Measurements from ENCODE around the gene ZNF579.
"Not testable (repeated sequence)": the region's sequence is repeated elsewhere in the genome, so short reads cannot be mapped to it uniquely, and the experiment has no call there.

Gene ZNF579

DNA sequence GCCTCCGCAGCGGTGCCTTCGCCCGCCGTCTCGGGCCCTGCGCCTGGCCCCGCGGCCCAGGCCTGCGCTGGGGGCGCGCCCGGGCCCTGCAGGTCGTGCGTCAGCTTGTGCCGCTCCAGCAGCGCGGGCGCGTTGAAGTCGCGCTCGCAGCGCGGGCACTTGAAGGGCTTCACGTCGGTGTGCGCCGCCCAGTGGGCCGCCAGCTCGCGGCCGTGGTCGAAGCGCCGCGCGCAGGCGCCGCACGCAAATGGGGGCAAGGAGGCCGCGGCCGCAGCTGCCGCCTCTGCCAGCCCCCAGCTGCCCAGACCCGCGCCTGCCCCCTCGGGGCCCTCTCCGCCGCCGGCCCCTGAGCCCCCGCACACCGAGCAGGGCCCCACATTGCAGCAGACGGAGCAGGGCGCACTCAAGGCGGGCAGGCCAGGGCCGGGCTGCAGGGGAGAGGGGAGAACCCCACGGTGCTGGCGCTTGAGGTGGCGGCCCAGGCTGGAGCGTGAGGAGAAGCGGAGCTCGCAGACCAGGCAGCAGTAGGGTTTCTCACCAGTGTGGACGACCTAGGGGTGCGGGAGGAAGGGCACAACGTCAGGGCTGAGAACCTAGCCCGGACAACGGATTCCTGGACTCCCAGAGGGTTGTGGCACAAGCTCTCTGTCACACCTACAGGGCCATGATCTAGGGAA is 12.6 kb upstream of the ZNF579 start:
- no peak for DNase-seq (ENCODE audit: low read depth in 3 of 3)

DNA sequence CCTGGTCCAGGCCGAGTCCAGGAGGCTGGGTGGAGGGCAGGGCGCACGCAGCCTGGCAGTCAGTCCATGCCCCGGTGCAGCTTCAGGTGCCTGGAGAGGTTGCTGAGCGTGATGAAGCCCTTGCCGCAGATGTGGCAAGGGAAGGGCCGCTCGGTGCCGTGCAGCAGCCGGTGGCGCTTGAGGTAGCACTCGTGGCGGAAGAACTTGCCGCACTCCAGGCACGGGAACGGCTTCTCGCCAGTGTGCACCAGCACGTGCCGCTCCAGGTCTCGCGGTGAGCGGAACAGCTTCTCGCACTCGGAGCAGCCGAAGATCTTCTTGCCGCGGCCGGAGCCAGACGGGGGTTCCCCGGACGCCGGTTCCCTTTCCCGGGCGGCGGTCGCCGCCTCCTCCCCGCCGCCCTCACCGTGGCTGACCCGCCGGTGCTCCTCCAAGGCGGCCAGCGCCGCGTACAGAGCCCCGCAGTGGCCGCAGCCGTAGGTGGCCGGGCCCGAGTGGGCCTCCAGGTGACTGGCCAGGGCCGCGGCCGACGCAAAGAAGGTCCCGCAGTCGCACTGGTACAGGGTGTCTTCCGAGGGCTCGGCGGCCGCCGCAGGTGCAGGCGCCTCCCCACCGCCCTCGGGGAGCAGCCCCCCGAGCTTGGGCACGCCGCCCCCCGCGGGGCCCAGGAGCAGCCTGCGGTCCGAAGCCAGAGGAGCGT is 11.9 kb upstream of the ZNF579 start:
- DNase-seq (ENCODE audit: low read depth in 3 of 3) = no peak

- no peak for DNase-seq (ENCODE audit: low read depth in 3 of 3)
These were observed 10.9 kb upstream of the ZNF579 start for GRCh38 chr19:55591555-55591954.

DNA sequence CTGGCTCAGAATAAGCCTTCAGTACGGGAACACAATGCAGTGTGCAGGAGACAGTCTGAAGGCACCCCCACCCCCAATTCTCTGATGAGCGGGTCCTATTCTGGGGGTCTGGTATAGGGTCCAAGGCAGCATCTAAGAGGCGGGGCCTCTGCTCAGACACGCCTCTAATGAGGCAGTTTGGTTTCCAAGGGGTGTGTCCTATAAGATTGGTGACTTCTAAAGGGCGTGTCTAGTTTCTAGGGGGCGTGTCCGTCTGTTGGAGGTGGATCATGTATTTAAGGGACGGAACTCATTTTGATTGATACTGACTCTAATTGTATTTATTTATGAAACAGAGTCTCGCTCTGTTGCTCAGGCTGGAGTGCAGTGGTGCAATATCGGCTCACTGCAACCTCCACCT is 10.0 kb upstream of the ZNF579 start:
- no peak for DNase-seq (ENCODE audit: low read depth in 3 of 3)

- no peak for DNase-seq (ENCODE audit: low read depth in 3 of 3)
These were observed 9.5 kb upstream of the ZNF579 start for GRCh38 chr19:55590109-55590508.

DNA sequence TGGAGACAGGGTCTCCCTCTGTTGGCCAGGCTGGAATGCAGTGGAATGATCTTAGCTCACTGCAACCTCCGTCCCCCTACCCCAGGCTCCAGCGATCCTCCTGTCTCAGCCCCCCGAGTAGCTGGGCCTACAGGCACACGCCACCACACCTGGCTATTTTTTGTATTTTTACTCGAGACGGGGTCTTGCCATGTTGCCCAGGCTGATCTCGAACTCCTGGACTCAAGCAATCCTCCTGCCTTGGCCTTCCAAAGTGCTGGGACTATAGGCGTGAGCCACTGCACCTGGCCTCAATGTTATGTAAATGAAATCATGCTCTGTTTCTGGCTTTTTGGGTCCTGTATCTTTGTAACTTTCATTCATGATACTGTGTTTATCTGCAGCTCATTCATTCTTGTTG is 8.1 kb upstream of the ZNF579 start:
- no peak for DNase-seq (ENCODE audit: low read depth in 3 of 3)

DNA sequence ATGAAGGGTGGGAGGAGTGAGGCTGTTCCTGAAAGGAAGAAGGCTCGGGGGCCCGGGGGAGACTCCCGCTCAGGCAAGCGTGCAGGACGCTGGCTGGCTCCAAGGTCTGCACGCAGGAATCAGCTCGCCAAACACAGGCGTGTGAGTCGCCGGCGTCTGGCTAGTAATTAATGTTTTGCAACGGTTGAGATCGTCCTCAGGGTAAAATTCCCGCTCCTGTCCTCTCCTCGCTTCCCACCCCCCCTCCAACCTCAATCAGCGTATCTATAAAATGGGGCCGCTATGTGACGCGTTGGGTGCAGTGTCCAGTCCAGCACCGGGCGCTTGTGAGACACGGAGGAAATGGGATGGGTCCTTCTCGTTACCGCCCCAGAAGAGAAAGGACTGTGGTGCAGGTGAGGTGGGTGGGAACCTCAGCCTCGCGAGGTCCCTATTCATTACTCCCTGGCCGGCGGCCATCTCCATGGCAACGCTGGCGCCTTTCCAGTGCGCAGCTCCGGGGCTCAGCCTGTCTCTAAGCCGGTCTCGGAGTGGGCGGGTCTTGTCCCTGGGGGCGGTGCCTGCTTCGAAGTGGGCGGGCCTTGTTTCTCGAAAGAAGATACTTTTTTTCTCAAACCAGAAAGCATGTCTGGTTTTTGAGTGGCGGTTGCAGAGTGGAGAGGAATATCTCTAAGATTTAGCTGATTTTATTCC is 6.5 kb upstream of the ZNF579 start:
- peak; percentile 89 to 91 (median 90) for DNase-seq (ENCODE audit: low read depth in 3 of 3)

GRCh38 chr19:55585658-55586339 is 5.2 kb upstream of the ZNF579 start:
- DNase-seq (ENCODE audit: low read depth in 3 of 3) = peak in 1 of 3 donors; percentile 53

- no peak for DNase-seq (ENCODE audit: low read depth in 3 of 3)
These were observed 4.2 kb upstream of the ZNF579 start for GRCh38 chr19:55584871-55585270.

GRCh38 chr19:55583897-55584296 is 3.2 kb upstream of the ZNF579 start:
- not testable (repeated sequence) for DNase-seq (ENCODE audit: low read depth in 3 of 3)

DNA sequence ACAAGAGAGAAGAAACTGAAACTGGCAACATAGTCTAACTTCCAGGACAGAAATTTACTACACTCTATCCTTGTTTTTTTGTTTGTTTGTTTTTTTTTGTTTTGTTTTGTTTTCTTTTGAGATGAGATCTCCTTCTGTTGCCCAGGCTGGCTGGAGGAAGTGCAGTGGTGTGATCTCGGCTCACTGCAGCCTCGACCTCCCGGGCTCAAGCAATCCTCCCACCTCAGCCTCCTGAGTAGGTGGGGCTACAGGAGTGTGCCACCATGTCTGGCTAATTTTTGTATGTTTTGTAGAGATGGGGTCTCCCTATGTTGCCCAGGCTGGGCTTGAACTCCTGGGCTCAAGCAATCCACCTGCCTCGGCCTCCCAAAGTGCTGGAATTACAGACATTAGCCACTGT is 1.6 kb upstream of the ZNF579 start:
- not testable (repeated sequence) for DNase-seq (ENCODE audit: low read depth in 3 of 3)

DNA sequence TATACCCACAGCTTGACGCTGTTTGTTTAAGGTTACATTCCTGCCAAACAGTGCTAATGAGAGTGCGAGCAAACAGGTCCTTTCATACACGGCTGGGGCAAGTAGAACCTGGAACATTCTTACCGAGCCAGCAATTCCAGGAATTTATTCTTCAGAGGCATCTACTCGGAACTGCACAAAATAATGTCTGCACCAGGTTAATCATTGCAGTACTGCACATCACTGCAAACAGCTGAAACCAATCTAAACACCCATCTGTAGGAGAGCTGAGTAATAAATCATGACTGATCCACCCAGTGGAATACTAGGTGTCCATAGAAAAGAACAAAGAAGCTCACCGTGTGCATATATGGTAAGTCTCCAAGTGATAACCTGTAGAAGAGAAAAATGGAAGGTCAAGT is 1.2 kb upstream of the ZNF579 start:
- no peak for DNase-seq (ENCODE audit: low read depth in 3 of 3)

GRCh38 chr19:55581145-55581822 is 636 bp upstream of the ZNF579 start:
- no peak for DNase-seq (ENCODE audit: low read depth in 3 of 3)

GRCh38 chr19:55579766-55580621 is 654 bp downstream of the ZNF579 start:
- no peak for DNase-seq (ENCODE audit: low read depth in 3 of 3)

- no peak for DNase-seq (ENCODE audit: low read depth in 3 of 3)
These were observed 1.6 kb downstream of the ZNF579 start for GRCh38 chr19:55578761-55579747.

- DNase-seq (ENCODE audit: low read depth in 3 of 3) = no peak
These were observed 2.5 kb downstream of the ZNF579 start for GRCh38 chr19:55578031-55578760.

- no peak for DNase-seq (ENCODE audit: low read depth in 3 of 3)
These were observed 3.9 kb downstream of the ZNF579 start for GRCh38 chr19:55576746-55577145.

GRCh38 chr19:55573929-55574328 is 6.7 kb downstream of the ZNF579 start:
- DNase-seq (ENCODE audit: low read depth in 3 of 3) = not testable (repeated sequence)

DNA sequence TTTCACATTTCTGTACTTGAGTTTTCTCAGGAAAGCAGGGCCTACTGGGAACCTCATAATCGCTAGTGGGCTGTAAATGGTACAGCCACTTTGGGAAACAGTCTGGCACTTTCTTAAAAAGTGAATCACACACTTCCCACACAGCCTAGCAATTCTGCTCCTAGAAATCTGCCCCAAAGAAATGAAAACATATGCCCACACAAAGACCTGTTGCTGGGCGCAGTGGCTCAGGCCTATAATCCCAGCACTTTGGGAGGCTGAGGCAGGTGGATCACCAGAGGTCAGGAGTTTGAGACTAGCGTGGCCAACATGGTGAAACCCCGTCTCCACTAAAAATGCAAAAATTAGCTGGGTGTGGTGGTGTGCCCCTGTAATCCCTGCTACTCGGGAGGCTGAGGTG is 11.2 kb downstream of the ZNF579 start:
- DNase-seq (ENCODE audit: low read depth in 3 of 3) = not testable (repeated sequence)

Measured in stimulated activated CD4-positive, alpha-beta T cell treated with anti-CD3 and anti-CD28 coated beads, TNF-alpha, amount 100 ng/mL, for 48 hours (primary cell).